PC-9 (cell line): ENCODE measurements around the gene RAP1GAP2. TPM values are rescaled to one million over a fixed set of nuclear protein-coding genes. Genes with fewer than 3 reads are reported as not detected.

ENCODE experiments used
- BruUV-seq: library from RNA; stranded (reverse); fragments of 400-500 nt; replicated peaks from 2 replicates; lab custom pipeline; 2021; lab: Mats Ljungman, UMichigan
- CTCF ChIA-PET: fragments of 300-600 bp; sonication (Branson Sonifier 250); formaldehyde crosslinking; loops from one replicate; lab custom pipeline; 2022; ENCODE audit warnings: antibody characterized with exemption; lab: Charles Lee
- POLR2A ChIA-PET: fragments of 300-600 bp; sonication (Branson Sonifier 250); formaldehyde crosslinking; loops from one replicate; lab custom pipeline; 2022; ENCODE audit warnings: antibody characterized with exemption; ENCODE audit not compliant: unreplicated experiment; lab: Charles Lee
- DNase-seq, 2 experiments: peaks; one replicate each; pipeline versions ENCODE4 v3.0.0 to v3.0.0-alpha.2; 2015 to 2022; ENCODE audit warnings: mixed read lengths in 1 of 2
- H2AFZ ChIP-seq: fragments of 200-600 bp; sonication (generic); 2 replicates; pipeline ENCODE4 v1.8.1; 2017; ENCODE audit warnings: antibody characterized with exemption
- H3F3A ChIP-seq: fragments of 200-600 bp; sonication (generic); 2 replicates; pipeline ENCODE4 v1.8.1; 2017; ENCODE audit warnings: antibody characterized with exemption, mild to moderate bottlenecking, low read depth; ENCODE audit not compliant: insufficient read depth
- H3K27ac ChIP-seq: fragments of 200-600 bp; sonication (generic); 2 replicates; pipeline ENCODE4 v1.6.1; 2016; ENCODE audit warnings: mixed run types
- H3K27me3 ChIP-seq: fragments of 200-600 bp; sonication (generic); 2 replicates; pipeline ENCODE4 v1.6.1; 2016; ENCODE audit warnings: low read depth, mixed run types; ENCODE audit not compliant: insufficient read depth
- H3K36me3 ChIP-seq: fragments of 200-600 bp; sonication (generic); 2 replicates; pipeline ENCODE4 v1.6.1; 2016; ENCODE audit warnings: low read depth, mixed run types
- H3K4me1 ChIP-seq: fragments of 200-600 bp; sonication (generic); replicated peaks from 2 replicates; pipeline ENCODE4 v1.6.1; 2016; ENCODE audit warnings: mixed run types; ENCODE audit not compliant: insufficient read depth
- H3K4me2 ChIP-seq: fragments of 200-600 bp; sonication (generic); 2 replicates; pipeline ENCODE4 v1.6.1; 2017; ENCODE audit warnings: mixed run types
- H3K4me3 ChIP-seq: fragments of 200-600 bp; sonication (generic); 2 replicates; pipeline ENCODE4 v1.6.1; 2016; ENCODE audit warnings: mixed run types
- H3K79me2 ChIP-seq: fragments of 200-600 bp; sonication (generic); 2 replicates; pipeline ENCODE4 v1.6.1; 2017; ENCODE audit warnings: low read depth, mixed run types
- H3K9me2 ChIP-seq: fragments of 200-600 bp; sonication (generic); 2 replicates; pipeline ENCODE4 v1.8.1; 2017; ENCODE audit warnings: mild to moderate bottlenecking; ENCODE audit not compliant: insufficient read depth
- H3K9me3 ChIP-seq: fragments of 200-600 bp; sonication (generic); 2 replicates; pipeline ENCODE4 v1.8.1; 2016; ENCODE audit warnings: low read depth; ENCODE audit not compliant: insufficient read depth
- H4K20me1 ChIP-seq: fragments of 200-600 bp; sonication (generic); 2 replicates; pipeline ENCODE4 v1.8.1; 2017; ENCODE audit not compliant: insufficient read depth
- CTCF ChIP-seq: fragments of 200-600 bp; sonication (generic); conservative IDR thresholded peaks from 2 replicates; pipeline ENCODE4 v1.6.1; 2017; ENCODE audit warnings: mixed run types, antibody characterized with exemption, mild to moderate bottlenecking, moderate library complexity
- EZH2 ChIP-seq: fragments of 200-600 bp; sonication (generic); IDR thresholded peaks from 2 replicates; pipeline ENCODE4 v1.8.0; 2017; ENCODE audit warnings: antibody characterized with exemption, low read depth
- intact Hi-C: fragments of 100-400 bp; cut with micrococcal nuclease; formaldehyde crosslinking; loops from one replicate; pipeline ENCODE4 v1.10.0; 2022; ENCODE audit not compliant: unreplicated experiment
- total RNA-seq: library from RNA; stranded (reverse); gene quantifications from 2 replicates; pipeline ENCODE4 v1.2.3, GENCODE V29; 2021

The RAP1GAP2 gene
- total RNA-seq, 1 experiment from 2014 or later, result 10.1 TPM

GRCh38 chr17:3022197-3022596 lies 226.0 kb downstream of the RAP1GAP2 start:
- no peak overlapping the region for H3K27ac ChIP-seq
- POLR2A ChIA-PET, result no interaction called here
- no peak overlapping the region for H3K4me3 ChIP-seq
- H4K20me1 ChIP-seq, result no peaks in the 10 kb centered on the region
- CTCF ChIA-PET, result no interaction called here
- intact Hi-C loops, result no loop called here
- H3K27me3 ChIP-seq, result no peaks in the 10 kb centered on the region
- no peaks in the 10 kb centered on the region for H3K79me2 ChIP-seq
- BruUV-seq, result no TSS peak
- H3K4me2 ChIP-seq, result no peak overlapping the region
- H3K36me3 ChIP-seq, result peaks cover 4% of the 10 kb centered on the region; the same call in 1 of the 2 replicates
- H3F3A ChIP-seq, result no peaks in the 10 kb centered on the region
- no peaks in the 10 kb centered on the region; the same call in 1 of the 2 replicates for H3K9me3 ChIP-seq
- no peak for TF ChIP-seq CTCF
- H2AFZ ChIP-seq, result no peak overlapping the region
- H3K4me1 ChIP-seq, result no peaks in the 10 kb centered on the region
- no peaks in the 10 kb centered on the region for H3K9me2 ChIP-seq
- no peak for DNase-seq

- no peak overlapping the region for H3K4me3 ChIP-seq
- ChIA-PET CTCF (no interaction called here), POLR2A (no interaction called here)
- H3K79me2 ChIP-seq, result no peaks in the 10 kb centered on the region
- H2AFZ ChIP-seq, result no peak overlapping the region
- H4K20me1 ChIP-seq, result no peaks in the 10 kb centered on the region
- H3K9me2 ChIP-seq, result no peaks in the 10 kb centered on the region
- intact Hi-C loops, result no loop called here
- BruUV-seq, result no TSS peak
- no peaks in the 10 kb centered on the region for H3F3A ChIP-seq
- no peak overlapping the region for H3K27ac ChIP-seq
- H3K36me3 ChIP-seq, result peaks cover 4% of the 10 kb centered on the region; the same call in 1 of the 2 replicates
- no peaks in the 10 kb centered on the region for H3K27me3 ChIP-seq
- DNase-seq, result no peak
- no peak overlapping the region for H3K4me2 ChIP-seq
- H3K9me3 ChIP-seq, result no peaks in the 10 kb centered on the region; the same call in 1 of the 2 replicates
- no peaks in the 10 kb centered on the region for H3K4me1 ChIP-seq
- no peak for TF ChIP-seq CTCF
- TF ChIP-seq EZH2, result no peak
These were observed 228.1 kb downstream of the RAP1GAP2 start for GRCh38 chr17:3024346-3024745.

- ChIA-PET CTCF (no interaction called here), POLR2A (no interaction called here)
- Histone ChIP-seq H3K27me3 (no peaks in the 10 kb centered on the region), H3K4me2 (no peak overlapping the region), H3K27ac (no peak overlapping the region), H4K20me1 (no peaks in the 10 kb centered on the region), H3K36me3 (peaks cover 4% of the 10 kb centered on the region; the same call in 1 of the 2 replicates), H3K4me1 (no peaks in the 10 kb centered on the region), H3F3A (no peaks in the 10 kb centered on the region), H3K9me2 (no peaks in the 10 kb centered on the region), H3K4me3 (no peak overlapping the region), H2AFZ (no peak overlapping the region), H3K9me3 (no peaks in the 10 kb centered on the region; the same call in 1 of the 2 replicates), H3K79me2 (no peaks in the 10 kb centered on the region)
- BruUV-seq, result no TSS peak
- DNase-seq, result no peak
- TF ChIP-seq CTCF (no peak), EZH2 (no peak)
- intact Hi-C loops, result no loop called here
These were observed 229.3 kb downstream of the RAP1GAP2 start for GRCh38 chr17:3025421-3026124.
